ENCODE measurements around the gene NAGPA.

GRCh38 chr16:5015887-5016286 lies 17.8 kb downstream of the NAGPA start:
- TF ChIP-seq MXI1 (IDR thresholded peaks at IDR 0.05; ENCODE audit: low read depth, low read length) (no peak), RELA (IDR thresholded peaks at IDR 0.05; ENCODE audit: borderline replicate concordance, partially characterized antibody) (no peak), TAF1 (IDR thresholded peaks at IDR 0.05; ENCODE audit: borderline replicate concordance, low read depth, low read length) (no peak), JUND (IDR thresholded peaks at IDR 0.05; ENCODE audit: low read depth, low read length) (no peak), SIN3A (IDR thresholded peaks at IDR 0.05; ENCODE audit: low read depth, low read length) (no peak), ASH2L (IDR thresholded peaks at IDR 0.05; ENCODE audit: borderline replicate concordance, low read depth) (no peak)
- TF ChIP-seq, protein P1, sequence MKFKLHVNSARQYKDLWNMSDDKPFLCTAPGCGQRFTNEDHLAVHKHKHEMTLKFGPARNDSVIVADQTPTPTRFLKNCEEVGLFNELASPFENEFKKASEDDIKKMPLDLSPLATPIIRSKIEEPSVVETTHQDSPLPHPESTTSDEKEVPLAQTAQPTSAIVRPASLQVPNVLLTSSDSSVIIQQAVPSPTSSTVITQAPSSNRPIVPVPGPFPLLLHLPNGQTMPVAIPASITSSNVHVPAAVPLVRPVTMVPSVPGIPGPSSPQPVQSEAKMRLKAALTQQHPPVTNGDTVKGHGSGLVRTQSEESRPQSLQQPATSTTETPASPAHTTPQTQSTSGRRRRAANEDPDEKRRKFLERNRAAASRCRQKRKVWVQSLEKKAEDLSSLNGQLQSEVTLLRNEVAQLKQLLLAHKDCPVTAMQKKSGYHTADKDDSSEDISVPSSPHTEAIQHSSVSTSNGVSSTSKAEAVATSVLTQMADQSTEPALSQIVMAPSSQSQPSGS (IDR thresholded peaks at IDR 0.05; ENCODE audit: low read length), result no peak
- TF ChIP-seq, protein P2, sequence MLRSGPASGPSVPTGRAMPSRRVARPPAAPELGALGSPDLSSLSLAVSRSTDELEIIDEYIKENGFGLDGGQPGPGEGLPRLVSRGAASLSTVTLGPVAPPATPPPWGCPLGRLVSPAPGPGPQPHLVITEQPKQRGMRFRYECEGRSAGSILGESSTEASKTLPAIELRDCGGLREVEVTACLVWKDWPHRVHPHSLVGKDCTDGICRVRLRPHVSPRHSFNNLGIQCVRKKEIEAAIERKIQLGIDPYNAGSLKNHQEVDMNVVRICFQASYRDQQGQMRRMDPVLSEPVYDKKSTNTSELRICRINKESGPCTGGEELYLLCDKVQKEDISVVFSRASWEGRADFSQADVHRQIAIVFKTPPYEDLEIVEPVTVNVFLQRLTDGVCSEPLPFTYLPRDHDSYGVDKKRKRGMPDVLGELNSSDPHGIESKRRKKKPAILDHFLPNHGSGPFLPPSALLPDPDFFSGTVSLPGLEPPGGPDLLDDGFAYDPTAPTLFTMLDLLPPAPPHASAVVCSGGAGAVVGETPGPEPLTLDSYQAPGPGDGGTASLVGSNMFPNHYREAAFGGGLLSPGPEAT (IDR thresholded peaks at IDR 0.05; ENCODE audit: low read depth), result no peak

All from GM12878 (cell line).